Smooth muscle cell (in vitro differentiated cells): Measurements from ENCODE around the gene MRGPRD. TPM values are rescaled to one million over a fixed set of nuclear protein-coding genes. Genes with fewer than 3 reads are reported as not detected.

Experiments used
- DNase-seq: peaks from one replicate; lab custom pipeline; 2025; ENCODE audit not compliant: unreplicated experiment; lab: John Stamatoyannopoulos, UW
- H2AFZ ChIP-seq: fragments of 200-600 bp; sonication (generic); 2 replicates; pipeline ENCODE4 v1.6.0; 2016; ENCODE audit warnings: antibody characterized with exemption, low read depth, mild to moderate bottlenecking
- H3F3A ChIP-seq: fragments of 200-600 bp; sonication (generic); 2 replicates; pipeline ENCODE4 v1.6.0; 2017; ENCODE audit warnings: antibody characterized with exemption, low read depth
- H3K27ac ChIP-seq: fragments of 200-600 bp; sonication (generic); 2 replicates; pipeline ENCODE4 v1.5.1; 2016; ENCODE audit warnings: low read depth, mild to moderate bottlenecking
- H3K27me3 ChIP-seq: fragments of 200-600 bp; sonication (generic); 2 replicates; pipeline ENCODE4 v1.6.1; 2016; ENCODE audit warnings: low read depth, mild to moderate bottlenecking
- H3K36me3 ChIP-seq: fragments of 200-600 bp; sonication (generic); 2 replicates; pipeline ENCODE4 v1.5.1; 2016; ENCODE audit warnings: low read depth
- H3K4me1 ChIP-seq: fragments of 200-600 bp; sonication (generic); 2 replicates; pipeline ENCODE4 v1.5.1; 2016; ENCODE audit warnings: low read depth
- H3K4me2 ChIP-seq: fragments of 200-600 bp; sonication (generic); 2 replicates; pipeline ENCODE4 v1.6.0; 2016; ENCODE audit warnings: mild to moderate bottlenecking
- H3K4me3 ChIP-seq: fragments of 200-600 bp; sonication (generic); 2 replicates; pipeline ENCODE4 v1.5.1; 2016; ENCODE audit warnings: mild to moderate bottlenecking
- H3K79me2 ChIP-seq: fragments of 200-600 bp; sonication (generic); 2 replicates; pipeline ENCODE4 v1.6.0; 2016; ENCODE audit warnings: low read depth, mild to moderate bottlenecking
- H3K9ac ChIP-seq: fragments of 200-600 bp; sonication (generic); 2 replicates; pipeline ENCODE4 v1.6.0; 2016; ENCODE audit warnings: low read depth
- H3K9me3 ChIP-seq: fragments of 200-600 bp; sonication (generic); replicated peaks from 2 replicates; pipeline ENCODE4 v1.5.1; 2016; ENCODE audit warnings: low read depth
- H4K20me1 ChIP-seq: fragments of 200-600 bp; sonication (generic); 2 replicates; pipeline ENCODE4 v1.6.0; 2016; ENCODE audit warnings: low read depth
- CTCF ChIP-seq: fragments of 200-600 bp; sonication (generic); IDR thresholded peaks from 2 replicates; pipeline ENCODE4 v1.5.1; 2017; ENCODE audit warnings: borderline replicate concordance, mild to moderate bottlenecking, antibody characterized with exemption; ENCODE audit not compliant: insufficient read depth, poor library complexity, severe bottlenecking
- WGBS: methylation state at CpG from one replicate; pipeline ENCODE4 v1.1.7; 2016; ENCODE audit warnings: low lambda C conversion rate; 5-methylcytosine and 5-hydroxymethylcytosine counted together
- polyA plus RNA-seq: library from polyadenylated mRNA; unstranded; fragments of >200 nt; fragmentation: Nextera tagmentation; extraction: Ambion mirVana; gene quantifications from 2 replicates; pipeline ENCODE4 v1.2.1, GENCODE V29; 2016
- total RNA-seq: library from RNA; depleted of rRNA; stranded (reverse); fragments of >200 nt; gene quantifications from 2 replicates; pipeline ENCODE4 v1.2.3, GENCODE V29; 2014

The MRGPRD gene
- total and polyA plus RNA-seq, 2 experiments from 2014 or later, result not detected

- H2AFZ ChIP-seq, result no peak overlapping the region
- WGBS, result 88% methylated on average over 15 of the region's 15 CpGs
These were observed 1.7 kb downstream of the MRGPRD start for GRCh38 chr11:68978931-68979594.

GRCh38 chr11:68978626-68978930 is 2.2 kb downstream of the MRGPRD start:
- 88% methylated on average over 5 of the region's 5 CpGs for WGBS
- H3K9me3 ChIP-seq, result no peaks in the 10 kb centered on the region
- no peak for TF ChIP-seq CTCF
- no peaks in the 10 kb centered on the region for H3K79me2 ChIP-seq
- no peak overlapping the region for H3K4me2 ChIP-seq
- DNase-seq, result no peak
- H3K27ac ChIP-seq, result no peak overlapping the region
- H3K4me1 ChIP-seq, result no peaks in the 10 kb centered on the region
- no peak overlapping the region for H3K4me3 ChIP-seq
- no peak overlapping the region for H2AFZ ChIP-seq
- no peak overlapping the region for H3K9ac ChIP-seq
- no peaks in the 10 kb centered on the region for H3K36me3 ChIP-seq
- H4K20me1 ChIP-seq, result no peaks in the 10 kb centered on the region
- H3F3A ChIP-seq, result no peaks in the 10 kb centered on the region
- H3K27me3 ChIP-seq, result no peaks in the 10 kb centered on the region

More at GRCh38 chr11:68978931-68979594, 1.7 kb downstream of the MRGPRD start:
- H3K27ac ChIP-seq, result no peak overlapping the region
- H3K36me3 ChIP-seq, result no peaks in the 10 kb centered on the region
- H3F3A ChIP-seq, result no peaks in the 10 kb centered on the region
- no peaks in the 10 kb centered on the region for H3K9me3 ChIP-seq
- H3K4me1 ChIP-seq, result no peaks in the 10 kb centered on the region
- DNase-seq, result no peak
- no peak for TF ChIP-seq CTCF
- H3K27me3 ChIP-seq, result no peaks in the 10 kb centered on the region
- H3K9ac ChIP-seq, result no peak overlapping the region
- no peaks in the 10 kb centered on the region for H3K79me2 ChIP-seq
- H3K4me3 ChIP-seq, result no peak overlapping the region
- H4K20me1 ChIP-seq, result no peaks in the 10 kb centered on the region
- no peak overlapping the region for H3K4me2 ChIP-seq

DNA sequence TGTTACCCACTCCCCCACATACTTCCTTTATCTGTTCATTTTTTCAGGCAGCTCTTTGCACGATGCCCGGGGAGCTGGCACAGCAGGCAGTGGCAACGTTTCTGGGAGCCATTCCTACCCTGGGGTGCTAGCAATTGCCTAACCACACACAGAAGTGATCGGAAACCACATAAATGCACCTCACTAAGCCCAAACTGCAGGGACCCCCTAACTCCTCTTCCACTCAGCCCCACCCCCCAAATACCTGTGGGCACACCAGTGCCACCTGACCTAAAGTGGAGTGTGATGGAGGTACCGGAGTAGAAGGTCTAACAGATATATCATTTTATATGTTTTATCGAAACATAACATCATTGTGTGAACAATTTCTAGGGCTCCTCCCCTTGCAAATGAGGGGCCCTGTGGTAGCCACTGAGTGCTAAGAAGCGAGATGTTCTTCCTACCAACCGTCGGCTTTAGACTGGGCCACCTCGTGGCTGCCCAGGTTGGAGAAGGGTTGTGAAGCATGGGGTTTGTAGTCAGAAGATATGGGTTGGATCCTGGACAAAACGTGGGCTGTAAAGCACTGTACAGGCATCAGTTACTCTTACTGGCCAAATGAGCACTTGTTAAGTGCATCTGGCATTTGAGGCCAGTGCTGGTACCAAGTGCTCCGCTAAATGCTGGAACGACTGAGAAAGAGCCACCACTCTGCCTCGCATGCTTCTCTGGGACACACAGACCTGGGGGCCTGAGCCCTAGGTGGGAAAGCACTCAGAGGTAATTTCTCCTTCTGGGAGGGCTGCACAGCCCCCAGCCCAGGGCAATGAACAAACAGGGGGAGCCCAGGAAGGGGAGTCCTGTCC is 2.8 kb downstream of the MRGPRD start:
- Histone ChIP-seq H3K9ac (no peak overlapping the region), H3K36me3 (no peaks in the 10 kb centered on the region), H3K4me1 (no peaks in the 10 kb centered on the region), H4K20me1 (no peaks in the 10 kb centered on the region), H3K4me3 (no peak overlapping the region), H2AFZ (no peak overlapping the region), H3K4me2 (no peak overlapping the region), H3K9me3 (no peaks in the 10 kb centered on the region), H3K79me2 (no peaks in the 10 kb centered on the region), H3F3A (no peaks in the 10 kb centered on the region), H3K27me3 (no peaks in the 10 kb centered on the region), H3K27ac (no peak overlapping the region)
- 89% methylated on average over 14 of the region's 14 CpGs for WGBS
- no peak for TF ChIP-seq CTCF
- DNase-seq, result no peak
